ENCODE measurements around the gene GNA14.
"Not testable (repeated sequence)": the region's sequence is repeated elsewhere in the genome, so short reads cannot be mapped to it uniquely, and the experiment has no call there.

Gene GNA14

GRCh38 chr9:77643871-77644270, 4.3 kb downstream of the GNA14 start:
- no peak for DNase-seq (ENCODE audit: low spot score)

- DNase-seq (ENCODE audit: low spot score) = no peak
Observed at GRCh38 chr9:77640741-77641580, 7.2 kb downstream of the GNA14 start.

DNA sequence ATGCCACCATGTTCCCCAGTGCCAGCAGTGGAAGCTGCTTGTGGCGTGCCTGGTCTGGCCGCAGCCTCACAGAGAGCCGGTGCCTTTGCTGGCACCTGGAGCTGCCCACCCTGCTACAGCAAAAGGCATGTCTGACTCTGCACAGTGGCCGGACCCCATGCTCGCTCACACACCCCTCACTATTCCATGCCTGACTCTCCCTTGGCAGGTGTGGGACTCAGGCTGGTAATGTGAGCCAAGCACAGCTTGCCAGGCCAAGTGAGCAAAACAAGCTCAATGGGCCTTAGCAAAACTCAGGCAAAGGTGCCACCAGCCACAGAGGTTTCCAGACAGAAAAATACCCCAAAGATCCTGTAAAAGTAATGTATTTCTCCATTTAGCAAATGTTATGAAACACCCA, 15.5 kb downstream of the GNA14 start:
- DNase-seq (ENCODE audit: low spot score) = no peak

- not testable (repeated sequence) for DNase-seq (ENCODE audit: low spot score)
Observed at GRCh38 chr9:77628864-77629263, 19.3 kb downstream of the GNA14 start.

- DNase-seq (ENCODE audit: low spot score) = no peak
Observed at GRCh38 chr9:77616191-77616590, 31.9 kb downstream of the GNA14 start.

DNA sequence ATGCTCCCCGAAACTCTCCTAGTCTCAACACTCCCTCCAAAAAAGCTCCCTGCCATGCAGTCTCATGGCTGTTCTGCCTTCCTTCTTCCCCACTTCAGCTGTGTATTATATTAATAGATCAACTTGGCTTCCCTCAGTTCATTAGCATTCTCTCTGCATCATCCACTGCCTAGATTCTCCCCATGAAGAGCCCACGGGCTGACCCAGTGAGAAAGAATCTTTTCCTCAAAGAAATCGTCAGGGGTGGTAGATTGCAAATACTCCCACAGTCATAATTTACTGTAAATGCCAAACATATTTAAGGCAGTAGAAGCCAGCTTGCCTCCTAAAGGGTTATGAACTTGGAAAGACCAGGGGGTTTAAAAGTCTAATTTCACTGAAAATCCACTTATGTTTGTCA, 33.5 kb downstream of the GNA14 start:
- no peak for DNase-seq (ENCODE audit: low spot score)

DNA sequence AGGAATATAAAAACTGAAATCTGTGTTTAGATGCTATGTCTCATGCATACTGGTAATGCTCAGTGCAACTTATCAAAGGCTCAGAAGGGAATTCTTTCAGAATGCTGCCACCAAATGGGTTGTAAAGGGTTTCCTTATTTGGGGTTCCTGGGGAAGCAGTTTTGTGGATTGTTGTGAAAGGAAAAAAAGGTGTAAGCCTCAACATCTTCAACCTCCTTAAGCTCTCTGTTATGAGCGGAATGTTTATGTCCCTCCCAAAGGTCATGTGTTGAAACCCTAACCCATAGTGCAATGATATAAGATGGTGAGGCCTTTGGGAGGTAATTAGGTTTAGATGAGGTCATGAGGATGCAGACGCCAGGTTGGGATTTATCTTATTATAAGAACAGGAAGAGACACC, 41.6 kb downstream of the GNA14 start:
- DNase-seq (ENCODE audit: low spot score) = no peak

DNA sequence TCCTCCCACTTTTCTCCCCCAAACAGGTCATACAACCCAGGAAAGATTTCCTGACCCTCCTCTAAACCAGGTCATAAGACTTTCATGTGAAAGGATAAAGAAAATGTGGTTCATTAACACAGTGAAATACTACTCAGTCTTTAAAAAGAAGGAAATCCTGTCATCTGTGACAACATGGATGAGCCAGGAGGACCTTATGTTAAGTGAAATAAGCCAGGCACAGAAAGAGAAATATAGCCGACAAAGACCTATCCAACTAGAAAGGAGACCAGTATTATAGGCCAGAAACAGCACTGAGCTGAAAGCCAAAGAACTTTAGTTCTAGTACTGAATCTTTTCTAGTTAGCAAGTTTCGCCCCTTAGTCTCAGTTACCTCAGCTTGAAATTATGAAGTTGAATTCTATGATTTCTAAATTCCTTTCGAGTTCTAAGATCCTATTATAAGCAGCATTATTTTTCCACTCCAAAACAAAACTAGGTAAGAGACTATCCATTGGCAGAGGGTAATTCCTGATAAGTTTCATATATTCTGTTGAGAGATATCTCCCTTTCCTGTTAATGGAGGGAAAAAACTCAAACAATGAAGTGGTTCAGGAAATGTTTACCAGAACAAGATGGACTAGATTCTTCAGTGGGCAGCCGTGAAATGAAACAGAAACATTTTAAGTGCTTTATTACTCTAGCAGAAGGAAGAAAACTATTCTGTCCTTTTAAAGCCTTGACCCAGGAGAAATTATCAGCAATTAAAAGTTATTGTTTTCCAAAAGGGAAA, 42.5 kb downstream of the GNA14 start:
- no peak for DNase-seq (ENCODE audit: low spot score)

- no peak for DNase-seq (ENCODE audit: low spot score)
Observed at GRCh38 chr9:77604316-77604715, 43.8 kb downstream of the GNA14 start.

DNA sequence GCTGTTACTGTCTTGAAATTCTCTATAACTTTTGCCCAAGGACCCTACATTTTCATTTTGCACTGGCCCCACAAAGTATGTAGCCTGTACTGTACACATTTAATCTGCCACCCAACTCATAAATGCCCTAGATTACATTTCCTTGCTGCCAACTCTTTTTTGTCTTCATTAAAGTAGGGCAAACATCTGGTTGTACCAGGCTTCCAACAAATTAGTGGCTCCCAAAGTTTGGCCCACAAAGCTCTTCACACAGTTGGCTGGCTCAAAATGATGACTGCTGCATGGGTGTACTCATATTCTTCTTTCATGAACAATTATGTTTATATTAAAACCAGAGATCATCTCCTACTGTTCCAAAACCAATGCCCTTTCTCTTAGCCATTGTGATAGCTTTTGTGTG, 45.3 kb downstream of the GNA14 start:
- no peak for DNase-seq (ENCODE audit: low spot score)

DNA sequence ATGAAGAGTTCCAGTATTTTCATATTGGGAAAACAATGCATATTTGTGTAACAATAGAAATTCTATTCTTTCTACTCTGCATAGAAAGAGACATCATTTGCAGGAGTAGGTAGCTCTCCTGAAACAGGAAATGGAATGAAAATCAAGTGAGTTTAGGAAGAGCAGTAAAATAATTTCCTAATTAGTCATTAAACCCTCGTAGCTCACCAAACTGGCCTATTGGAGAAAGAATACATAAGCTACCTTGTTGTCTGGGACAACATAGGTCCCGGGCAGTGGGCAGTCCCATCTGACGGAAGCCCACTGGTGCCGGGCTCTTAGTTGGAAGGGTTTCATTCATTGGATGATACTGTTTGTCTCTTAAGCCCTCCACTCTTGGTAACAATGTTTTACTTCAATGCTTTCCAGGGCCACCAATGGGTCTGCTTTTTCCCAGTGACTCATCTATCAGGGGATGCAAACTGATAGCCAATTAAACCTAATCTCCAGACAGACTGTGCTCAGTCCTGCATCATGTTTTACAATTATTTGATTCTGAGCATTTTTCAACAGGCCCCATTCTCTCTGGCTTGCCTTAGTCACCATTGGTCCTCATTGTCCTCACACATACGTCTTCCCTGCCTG, 46.5 kb downstream of the GNA14 start:
- DNase-seq (ENCODE audit: low spot score) = no peak

- no peak for DNase-seq (ENCODE audit: low spot score)
Observed at GRCh38 chr9:77600810-77601209, 47.3 kb downstream of the GNA14 start.

DNA sequence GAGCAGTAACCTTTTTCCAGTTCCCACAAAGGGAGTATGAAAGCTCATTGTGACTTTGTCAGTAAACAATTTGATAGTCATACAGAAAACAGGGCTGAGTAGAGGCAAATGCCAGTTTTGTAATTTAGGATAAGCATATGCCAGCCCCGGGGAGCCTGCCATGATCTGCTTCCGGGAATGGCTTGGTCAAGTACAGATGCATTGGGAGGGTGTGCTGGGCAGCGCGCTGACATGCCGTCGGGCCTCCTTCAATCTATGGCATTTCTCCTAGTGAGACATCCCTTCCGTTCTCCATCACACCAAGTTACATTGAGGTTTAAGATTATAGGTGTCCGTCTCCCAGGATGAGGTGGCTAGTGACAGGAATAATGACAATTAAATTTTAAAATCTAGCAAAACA, 48.6 kb downstream of the GNA14 start:
- DNase-seq (ENCODE audit: low spot score) = no peak

DNA sequence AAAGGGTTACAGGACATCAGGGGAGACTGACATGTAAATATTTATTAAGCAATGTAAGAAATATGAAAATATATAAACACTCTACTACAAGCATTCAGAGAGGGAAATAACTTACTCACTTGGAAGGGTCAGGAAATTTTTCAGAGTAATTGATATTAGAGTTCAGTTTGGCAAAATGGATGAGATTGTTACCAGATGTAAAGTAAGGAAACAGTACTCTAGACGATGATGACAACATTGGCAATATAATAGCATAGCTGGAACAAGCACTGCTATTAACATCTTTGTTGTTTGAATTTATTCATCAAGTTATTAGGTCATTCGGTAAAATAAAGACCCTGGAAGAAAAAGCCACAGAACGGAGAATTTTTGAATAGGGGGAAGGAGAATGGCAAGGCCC, 49.1 kb downstream of the GNA14 start:
- DNase-seq (ENCODE audit: low spot score) = peak; percentile 6

DNA sequence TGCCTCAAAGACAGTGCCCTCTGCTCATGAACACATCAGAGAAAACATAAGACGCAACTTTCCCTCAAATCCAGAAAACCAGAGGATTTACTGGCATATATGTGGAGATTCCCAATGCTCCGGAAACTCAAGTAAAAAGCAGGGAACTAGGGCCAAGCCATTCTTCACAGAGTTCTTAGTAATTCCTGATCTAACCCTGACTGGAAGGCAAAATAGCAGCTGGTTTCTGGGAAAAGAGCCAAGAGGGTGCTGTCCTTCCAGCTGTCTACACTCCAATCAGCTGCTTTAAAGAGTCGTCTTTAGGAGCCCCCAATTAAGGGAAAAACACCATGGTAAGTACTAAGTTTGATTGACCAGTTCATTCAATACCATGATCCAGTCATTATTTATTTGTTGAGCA, 49.6 kb downstream of the GNA14 start:
- DNase-seq (ENCODE audit: low spot score) = peak; percentile 45

GRCh38 chr9:77597057-77597456, 51.1 kb downstream of the GNA14 start:
- DNase-seq (ENCODE audit: low spot score) = no peak

DNA sequence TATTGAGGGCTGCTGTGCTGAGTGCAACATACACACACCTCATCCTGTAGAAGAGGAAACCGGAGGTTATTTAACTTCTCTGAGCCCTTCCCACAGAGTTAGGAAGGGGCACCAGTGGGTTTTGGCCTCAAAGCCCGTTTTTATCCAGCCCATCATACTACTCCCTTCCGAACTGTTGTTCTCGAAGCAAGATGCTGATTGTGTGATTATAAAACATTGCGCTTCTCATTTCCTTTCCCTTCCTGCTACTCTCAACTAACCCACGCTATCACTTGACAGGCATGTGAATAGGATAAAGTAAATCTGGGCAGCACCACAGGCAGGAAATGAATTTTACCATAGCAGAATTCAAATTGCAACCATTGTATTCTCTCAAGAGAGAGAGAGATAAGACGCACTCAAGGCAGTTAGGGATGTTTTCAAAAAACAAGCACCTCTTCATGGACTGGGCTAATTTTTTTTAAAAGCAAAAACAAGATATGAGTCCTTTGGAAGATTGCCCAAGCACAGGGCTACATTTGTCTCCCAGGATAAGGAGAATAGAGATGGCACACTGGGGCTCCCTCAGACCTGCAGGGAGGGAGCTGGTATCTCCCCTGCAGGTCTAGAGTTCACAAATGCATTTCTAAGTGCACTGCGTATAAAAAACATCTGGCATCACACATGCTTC, 52.6 kb downstream of the GNA14 start:
- DNase-seq (ENCODE audit: low spot score) = no peak

DNA sequence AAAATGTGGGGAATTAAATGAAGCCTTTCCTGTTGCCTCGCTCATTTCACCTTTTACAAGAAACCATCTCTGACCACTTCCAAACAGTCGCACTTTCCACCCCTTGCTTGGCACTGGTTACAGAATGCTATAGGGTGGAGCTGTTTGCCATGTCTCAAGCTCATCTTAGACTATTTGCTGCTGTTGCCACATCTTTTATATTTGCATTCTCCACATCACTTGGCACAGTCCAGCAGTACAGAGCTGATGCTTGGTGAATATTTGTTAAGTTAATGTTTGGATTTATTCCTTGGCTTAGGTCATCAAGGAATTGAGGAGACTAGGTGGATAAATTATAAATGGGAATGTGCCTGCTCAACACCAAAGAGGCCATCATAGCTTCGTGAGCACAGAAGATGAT, 53.2 kb downstream of the GNA14 start:
- DNase-seq (ENCODE audit: low spot score) = no peak

GRCh38 chr9:77593528-77593927, 54.6 kb downstream of the GNA14 start:
- no peak for DNase-seq (ENCODE audit: low spot score)

DNA sequence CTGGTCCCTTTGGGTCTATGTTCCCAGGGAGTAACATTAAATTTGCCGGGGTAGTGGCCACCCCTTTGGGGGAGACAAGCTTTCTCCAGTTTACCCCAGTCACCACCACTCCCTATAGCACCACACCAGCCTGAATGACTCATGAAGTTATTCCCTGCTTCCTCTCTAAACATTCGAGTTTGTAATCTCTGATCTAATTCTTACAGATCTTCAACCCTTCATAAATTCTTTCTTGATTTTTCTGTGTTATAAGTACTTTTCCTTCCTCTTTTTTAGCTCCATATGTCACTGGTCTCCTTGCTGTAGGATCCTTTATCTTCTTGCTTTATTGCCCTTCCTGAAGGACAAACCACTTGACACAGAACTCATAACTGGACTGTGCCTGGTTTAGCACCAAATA, 55.6 kb downstream of the GNA14 start:
- DNase-seq (ENCODE audit: low spot score) = no peak

DNA sequence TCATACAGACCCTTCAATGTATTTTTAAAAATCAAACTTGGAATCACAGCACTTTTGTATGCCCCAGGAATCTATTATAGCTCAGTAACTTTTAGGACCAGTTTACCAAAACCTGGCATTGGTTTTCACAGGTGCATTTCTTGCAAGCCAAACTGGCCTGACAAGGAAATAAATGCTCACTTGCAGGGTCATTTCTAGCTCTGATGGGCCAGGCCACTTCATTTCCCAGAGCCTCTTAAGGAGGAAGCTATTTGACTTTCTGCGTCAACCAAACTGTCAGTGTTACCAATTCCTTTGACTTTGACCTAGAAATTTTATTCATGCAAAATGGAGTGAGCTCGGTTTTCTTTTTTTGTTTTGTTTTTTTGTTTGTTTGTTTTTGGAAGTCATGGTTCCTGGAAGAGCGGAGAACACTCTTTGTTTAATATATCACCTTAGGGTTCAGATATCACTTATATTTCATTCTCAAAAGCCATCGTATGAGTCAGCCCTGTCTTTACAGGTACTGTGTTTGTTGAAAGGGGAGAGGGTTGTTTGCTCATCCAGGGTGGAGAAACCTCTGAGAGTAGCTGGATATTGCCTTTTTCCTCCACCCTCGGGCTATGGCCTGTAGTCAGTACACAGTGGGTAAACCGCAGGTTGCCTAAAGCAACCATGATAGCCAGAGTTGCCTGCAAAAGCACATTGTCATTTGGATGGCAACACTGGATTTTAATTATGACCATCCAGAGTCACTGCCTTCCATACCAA, 58.9 kb downstream of the GNA14 start:
- no peak for DNase-seq (ENCODE audit: low spot score)

All from GM03348 (cell line).